Stimulated activated CD4-positive, alpha-beta T cell treated with anti-CD3 and anti-CD28 coated beads, Interleukin-15, amount 100 ng/mL, for 24 hours (primary cell): ENCODE results near the gene STAP2.

Experiments
- DNase-seq: peaks from one replicate; pipeline ENCODE4 v3.0.0-alpha.2; 2020

Gene STAP2

DNA sequence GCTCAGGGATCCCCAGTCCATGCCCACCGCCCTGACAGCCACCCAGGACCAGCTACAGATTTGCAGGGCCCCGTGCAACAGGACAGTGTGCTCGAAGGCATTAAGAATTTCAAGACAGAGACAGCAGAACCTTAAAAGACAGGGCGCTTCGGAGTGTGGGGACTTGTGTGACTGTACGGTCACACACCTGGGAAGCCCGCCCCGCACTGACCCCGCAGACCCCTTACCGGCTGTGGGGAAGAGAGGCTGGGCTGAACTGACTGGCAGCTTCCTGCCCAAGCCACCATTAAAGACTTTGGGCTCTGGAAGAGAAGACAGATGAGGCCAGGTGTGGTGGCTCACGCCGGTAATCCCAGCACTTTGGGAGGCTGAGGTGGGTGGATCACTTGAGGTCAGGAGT, 14.4 kb downstream of the STAP2 start:
- DNase-seq, result no peak

DNA sequence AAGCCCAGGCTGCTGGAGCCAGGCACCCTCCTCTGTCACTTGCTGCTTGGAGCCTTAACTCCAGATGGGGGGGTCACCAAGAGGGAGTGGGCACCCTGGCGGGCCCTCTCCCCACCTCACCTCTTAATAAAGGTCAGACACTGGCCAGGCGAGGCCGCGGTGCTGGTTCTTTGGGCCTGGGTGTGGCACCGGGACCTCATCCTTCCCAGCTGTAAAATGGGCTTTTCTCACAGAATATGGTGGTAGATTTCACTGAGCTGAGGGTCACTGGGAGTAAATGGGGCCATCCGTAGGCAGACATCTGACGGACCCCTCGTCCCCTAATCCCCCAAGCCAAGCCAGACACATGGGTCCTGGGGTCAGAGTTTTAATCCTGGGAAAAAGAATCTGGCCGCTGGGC, 14.9 kb downstream of the STAP2 start:
- DNase-seq, result no peak

DNA sequence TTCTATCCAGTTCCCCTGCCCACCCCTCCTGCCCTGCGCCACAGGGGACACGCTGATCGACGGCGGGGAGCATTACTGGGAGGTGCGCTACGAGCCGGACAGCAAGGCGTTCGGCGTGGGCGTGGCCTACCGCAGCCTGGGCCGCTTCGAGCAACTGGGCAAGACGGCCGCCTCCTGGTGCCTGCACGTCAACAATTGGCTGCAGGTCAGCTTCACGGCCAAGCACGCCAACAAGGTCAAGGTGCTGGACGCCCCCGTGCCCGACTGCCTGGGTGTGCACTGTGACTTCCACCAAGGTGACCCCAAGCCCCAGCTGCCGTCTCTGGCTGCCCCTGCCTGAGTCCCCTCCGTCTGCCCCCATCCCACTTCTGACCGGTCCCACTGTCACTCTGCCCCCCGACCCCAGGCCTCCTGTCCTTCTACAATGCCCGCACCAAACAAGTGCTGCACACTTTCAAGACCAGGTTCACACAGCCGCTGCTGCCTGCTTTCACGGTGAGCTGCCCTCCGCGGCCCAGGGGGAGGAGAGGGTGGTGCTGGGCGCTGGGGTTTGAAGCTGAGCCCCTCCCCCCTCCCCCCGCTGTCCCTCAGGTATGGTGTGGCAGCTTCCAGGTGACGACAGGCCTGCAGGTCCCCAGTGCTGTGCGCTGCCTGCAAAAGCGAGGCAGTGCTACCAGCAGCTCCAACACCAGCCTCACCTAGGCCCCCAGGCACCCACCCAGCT, 15.5 kb downstream of the STAP2 start:
- DNase-seq, result no peak

DNA sequence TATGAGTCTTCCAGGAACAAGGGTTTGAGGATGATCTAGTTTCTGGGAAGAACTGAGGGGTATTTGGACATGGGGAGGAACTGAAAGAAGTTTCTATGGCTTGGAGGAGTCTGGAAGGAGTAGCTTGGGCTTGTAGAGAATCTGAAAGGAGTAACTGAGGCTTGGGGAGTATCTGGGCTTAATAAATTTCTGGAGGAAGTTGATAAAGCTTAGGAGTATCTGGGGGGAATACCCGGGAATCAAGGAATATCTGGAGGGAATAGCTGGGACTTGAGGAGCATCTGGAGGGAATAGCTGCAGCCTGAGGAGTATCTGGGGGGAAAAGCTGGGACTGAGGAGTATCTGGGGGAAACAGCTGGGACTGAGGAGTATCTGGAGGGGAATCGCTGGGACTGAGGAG, 18.2 kb downstream of the STAP2 start:
- DNase-seq, result no peak

DNA sequence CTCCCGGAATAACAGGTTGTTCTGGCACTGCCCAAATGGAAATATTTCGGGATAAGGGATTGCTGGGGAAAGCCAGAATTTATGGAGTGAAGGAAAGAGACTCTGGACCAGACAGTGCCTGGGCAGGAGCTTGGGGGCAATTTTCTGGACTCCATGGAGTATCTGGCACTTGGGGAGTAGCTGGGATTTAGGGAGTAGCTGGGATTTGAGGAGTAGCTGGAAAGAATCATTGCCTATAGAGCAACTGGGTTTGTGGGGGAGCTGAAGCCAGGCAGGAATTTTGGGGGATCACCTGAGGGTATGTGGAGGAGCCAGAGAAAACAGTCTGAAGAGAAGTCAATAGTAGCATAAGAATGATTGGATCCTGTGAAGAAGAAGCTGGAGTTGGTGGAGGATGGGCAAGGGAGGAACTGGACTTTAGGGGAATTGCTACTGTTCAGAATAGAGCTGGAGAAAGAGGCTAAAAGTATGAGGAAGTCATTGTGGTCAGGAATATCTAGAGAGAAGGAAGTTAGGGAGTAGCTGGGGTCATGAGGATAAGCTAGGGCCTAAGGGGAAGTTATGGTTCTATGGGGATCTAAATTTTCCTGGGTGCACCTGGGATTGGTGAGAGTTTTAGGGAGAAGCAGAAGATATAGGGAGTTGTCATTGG, 19.4 kb downstream of the STAP2 start:
- DNase-seq, result no peak

DNA sequence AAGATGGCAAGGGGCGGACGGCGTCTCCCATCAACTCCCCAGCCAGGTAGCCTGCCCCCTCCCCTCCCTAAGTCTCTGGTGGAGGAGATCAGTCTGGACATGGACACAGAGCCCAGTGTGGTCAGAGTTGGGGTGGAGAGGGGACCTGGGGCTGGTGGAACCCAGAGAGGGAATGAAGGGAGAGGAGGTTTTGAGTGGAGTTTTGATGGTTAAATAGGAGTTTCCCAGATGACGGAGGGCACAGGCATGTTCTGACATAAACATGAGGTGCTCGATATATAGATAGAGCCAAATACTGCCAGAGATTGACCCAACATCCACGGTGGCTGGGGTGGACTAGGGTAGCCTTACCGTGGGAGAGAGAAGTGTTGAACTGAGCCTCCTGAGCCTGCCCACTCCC, 20.2 kb downstream of the STAP2 start:
- DNase-seq, result no peak

DNA sequence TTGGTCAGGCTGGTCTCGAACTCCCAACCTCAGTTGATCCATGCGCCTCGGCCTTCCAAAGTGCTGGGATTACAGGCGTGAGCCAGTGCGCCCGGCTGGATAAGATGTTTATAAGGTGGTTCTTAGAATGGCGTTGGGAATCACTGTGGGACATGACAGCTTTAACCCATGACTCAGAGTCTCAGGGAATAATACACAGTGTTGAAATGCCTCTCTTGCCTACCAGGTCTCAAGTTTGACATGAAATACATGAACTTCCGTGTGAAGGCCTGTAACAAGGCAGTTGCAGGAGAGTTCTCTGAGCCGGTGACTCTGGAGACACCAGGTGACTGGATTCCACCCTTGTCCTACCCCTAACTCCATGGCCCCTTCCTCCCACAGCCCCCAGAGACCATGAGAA, 21.7 kb downstream of the STAP2 start:
- no peak for DNase-seq

DNA sequence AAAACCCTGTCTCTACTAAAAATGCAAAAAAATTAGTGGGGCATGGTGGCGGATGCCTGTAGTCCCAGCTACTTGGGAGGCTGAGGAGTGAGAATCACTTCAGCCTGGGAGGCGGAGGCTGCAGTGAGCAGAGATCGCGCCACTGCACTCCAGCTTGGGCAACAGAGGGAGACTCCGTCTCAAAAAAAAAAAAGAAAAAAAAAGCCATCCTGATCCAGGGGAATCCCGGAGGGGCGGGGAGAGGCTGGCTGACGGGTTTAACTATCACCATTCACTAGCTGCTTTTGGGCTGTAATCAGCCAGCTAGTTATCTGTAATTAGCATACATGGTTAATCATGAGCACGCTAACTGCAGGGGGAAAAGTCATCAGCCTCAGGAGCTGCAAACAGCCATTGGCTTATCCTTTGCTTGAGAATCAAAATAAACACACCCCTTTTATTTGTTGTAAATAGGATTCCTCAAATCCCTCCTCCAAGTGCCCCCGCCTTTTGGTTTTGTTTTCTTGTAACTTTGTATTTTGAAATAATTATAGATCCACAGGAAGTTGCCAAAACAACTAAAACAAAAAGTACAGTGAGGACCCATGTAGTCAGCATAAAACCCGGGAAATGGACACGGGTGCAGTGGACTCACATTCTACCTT, 24.7 kb downstream of the STAP2 start:
- no peak for DNase-seq

DNA sequence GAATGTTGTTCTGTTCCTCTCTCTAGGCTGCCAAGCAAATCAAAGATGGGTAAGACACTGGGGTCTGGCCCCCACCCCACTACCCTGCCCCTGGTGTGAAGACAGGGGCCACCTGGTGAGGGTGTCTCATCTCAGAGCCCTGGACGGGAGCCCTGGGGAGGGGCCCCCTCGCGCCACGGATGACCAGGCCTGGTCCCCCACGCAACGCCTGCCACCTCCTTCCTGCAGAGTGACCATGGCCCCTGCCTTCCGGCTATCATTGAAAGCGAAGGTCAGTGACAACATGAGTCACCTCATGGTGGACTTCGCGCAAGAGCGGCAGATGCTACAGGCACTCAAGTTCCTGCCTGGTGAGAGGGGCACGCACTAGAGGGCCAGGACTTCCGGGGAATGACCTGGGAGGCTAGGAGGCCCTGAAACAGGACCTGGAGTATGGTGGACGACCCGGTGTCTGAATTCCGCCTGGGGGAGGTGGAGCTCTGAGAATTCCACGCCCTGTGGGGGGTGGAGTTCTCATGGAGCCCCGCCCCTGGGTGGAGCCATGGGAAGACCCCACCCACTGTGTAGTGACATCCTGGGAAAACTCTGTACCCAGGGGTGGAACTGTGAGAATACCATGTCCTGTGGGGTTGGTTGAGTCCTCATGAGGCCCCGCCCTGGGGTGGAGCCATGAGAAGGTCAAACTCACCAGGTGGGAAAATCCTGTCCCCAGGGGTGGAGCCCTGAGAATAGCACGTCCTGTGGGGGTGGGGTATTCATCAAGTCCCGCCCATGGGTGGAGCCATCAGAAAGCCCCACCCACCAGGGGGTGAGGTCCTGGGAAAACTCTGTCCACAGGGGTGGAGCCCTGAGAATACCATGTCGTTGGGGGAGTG, 28.1 kb downstream of the STAP2 start:
- DNase-seq, result no peak

DNA sequence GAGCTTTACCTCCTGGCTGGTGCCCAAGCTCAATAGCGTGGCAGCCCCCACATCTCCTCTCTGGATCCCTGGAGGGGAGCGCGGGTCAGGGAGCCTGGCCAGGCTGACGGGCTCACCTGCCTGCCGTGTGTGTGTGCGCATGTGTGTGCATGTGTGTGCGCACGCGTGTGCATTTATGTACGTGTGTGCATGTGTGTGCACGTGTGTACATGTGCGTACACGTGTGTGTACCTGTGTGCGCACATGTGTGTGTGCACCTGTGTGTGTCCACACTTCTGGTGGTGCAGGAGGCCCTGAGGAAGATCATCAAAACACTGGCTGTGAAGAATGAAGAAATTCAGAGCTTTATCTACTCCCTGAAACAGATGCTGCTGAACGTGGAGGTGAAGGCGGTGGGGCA, 33.0 kb downstream of the STAP2 start:
- DNase-seq, result no peak

DNA sequence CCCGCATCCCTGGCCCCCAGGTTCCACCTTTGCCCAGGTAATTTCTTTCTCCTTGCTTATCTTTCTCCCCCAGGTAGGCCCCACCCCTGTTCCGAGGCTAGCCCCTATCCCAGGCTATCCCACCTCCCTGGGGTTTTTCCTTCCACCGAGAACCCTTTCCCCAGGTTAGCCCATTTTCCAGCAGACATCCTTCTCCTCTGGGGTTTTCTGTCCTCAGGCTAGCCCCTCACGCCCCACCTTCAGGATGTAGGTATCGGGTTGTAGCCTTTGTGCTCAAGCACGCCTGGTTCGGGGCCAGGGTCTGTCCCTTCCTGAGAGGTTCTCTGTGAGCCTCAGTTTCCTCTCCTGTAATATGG, 33.4 kb downstream of the STAP2 start:
- DNase-seq, result no peak

DNA sequence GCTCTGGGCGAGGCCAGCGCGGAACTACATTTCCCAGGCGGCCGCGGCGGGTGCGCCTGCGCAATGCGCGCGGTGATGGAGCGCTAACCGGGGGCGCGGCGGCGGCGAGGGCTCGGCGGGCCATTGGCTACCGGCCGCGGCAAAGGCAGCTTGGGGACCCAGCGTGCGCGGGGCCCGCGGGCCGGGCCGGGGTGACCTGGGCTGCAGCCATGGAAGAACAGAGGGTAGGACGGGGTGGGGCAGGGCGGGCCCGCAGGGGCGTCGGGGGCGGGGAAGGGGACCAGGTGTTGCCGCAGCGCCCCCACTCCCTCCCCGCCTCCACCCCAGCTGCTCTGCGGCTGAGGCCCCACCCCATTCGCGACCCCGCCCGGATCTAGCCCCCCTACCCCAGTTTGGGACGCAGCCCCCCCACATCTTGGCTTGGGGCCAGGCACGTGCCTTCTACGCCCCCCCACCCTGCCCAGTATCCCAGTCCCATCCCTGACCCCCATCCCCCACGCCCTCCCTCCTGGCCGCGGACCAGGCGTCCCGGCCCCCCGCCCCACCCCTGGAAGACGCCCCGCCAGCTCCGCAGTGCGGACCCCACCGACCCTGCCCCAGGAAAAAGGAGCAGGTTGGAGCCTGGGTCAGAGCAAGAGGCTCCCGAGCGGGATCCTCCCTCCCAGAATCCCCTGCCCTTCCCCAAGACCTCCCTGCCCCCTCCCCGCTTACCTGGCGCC, 33.9 kb downstream of the STAP2 start, which contains the start of gene FSD1:
FSD1 (plus strand) TSS at position 61 of the 719 bp plus-strand sequence; CDS start at position 210, 149 bp downstream.
- peak; percentile 88 for DNase-seq

DNA sequence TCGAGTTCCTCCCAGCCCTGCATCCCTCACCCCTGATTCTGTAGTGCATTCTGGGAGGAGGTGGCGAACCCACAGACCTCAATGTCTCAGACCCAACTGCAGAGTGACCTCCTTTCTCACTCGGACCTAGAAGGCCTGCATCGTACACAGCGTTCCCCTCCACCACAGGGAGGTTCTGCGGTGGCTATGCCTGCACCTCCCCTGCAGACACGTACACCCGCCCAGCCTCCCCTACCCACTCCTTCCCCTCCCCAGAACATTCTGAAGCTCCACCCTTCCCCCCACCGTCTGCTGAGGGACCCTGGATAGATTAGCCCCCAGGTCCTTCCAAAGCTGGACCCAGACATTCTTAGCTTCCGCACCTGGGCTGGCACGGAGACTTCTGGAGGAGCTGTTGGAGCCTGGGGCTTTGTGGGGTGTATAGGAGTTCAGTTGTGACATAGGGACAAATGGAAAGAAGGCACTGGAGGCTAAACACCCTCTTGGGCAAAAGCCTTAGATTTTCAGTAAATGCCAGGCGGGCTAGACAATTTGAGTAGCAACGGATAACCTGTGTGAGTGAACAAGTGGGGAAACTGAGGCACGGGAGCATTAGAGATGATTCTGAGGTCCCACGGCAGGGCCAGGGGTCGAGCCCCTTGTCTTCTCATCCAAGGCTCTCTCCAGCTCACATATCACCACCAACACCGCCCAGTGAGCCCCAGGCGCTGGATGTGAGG, 34.6 kb downstream of the STAP2 start:
- no peak for DNase-seq

DNA sequence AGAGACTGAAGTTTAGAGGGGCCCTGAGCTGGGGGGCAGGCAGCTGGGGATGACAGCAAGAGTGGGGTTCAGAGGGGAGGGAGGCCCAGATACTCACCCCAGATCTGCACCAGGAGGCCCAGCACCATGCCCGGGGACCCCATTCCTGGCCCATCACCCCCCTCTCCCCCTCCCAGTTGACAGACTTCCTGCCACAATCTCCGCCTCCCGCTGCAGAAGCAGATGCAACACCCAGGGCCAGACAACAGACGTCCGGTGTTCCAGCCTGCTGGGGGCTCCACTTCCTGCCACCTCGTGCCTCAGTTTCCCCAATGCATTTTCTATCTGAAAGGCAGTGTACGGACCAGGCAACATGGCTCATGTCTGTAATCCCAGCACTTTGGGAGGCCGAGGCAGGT, 36.4 kb downstream of the STAP2 start, which contains the start of gene TMIGD2:
TMIGD2 (minus strand) TSS at position 147 of the 398 bp plus-strand sequence; CDS start at position 143, 4 bp downstream.
- no peak for DNase-seq

DNA sequence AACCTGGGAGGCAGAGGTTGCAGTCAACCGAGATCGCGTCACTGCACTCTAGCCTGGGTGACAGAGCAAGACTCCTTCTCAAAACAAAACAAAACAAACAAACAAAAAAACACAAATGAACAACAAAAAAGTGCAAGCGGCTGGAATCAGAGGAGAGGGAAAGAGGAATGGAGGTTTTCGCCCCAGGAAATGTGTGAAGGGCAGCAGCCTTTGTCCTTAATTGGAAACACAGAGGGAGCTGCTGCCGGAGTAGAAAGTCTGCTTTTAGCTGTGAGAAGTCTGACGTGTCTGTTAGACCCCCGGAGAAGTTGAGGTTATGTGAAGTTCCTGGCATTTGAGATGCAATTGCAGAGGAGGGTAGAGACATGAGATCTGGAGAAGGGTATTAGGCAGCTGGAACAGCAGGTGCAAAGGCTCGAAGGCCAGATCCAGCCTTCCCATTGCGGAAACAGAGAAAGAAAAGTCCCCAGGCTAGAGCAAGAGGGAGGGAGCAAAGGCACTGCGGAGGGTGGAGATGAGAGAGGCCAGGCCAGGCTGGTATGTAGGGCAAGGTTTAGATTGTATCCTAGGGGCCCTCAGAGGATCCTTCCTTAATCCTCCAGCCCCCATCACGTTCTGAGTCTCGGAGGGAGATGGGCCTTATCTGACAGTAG, 36.9 kb downstream of the STAP2 start:
- no peak for DNase-seq

DNA sequence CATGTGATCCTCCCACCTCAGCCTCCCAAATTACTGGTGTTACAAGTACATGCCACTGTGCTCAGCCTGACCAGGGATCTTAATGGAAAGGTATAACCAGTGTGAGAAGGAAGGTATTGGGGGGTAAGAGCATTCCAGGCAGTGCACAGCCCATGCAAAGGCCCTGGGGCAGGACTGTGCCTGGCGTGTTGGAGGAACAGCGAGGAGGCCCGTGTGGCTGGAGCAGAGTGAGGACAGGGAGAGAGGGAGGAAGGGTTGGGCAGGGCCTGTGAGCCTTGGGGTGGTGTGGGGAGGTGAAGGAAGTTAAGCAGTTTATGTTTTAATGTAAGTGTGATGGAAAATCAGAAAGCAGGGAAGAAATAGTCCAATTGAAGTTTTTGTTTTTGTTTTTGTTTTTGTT, 38.0 kb downstream of the STAP2 start:
- no peak for DNase-seq

DNA sequence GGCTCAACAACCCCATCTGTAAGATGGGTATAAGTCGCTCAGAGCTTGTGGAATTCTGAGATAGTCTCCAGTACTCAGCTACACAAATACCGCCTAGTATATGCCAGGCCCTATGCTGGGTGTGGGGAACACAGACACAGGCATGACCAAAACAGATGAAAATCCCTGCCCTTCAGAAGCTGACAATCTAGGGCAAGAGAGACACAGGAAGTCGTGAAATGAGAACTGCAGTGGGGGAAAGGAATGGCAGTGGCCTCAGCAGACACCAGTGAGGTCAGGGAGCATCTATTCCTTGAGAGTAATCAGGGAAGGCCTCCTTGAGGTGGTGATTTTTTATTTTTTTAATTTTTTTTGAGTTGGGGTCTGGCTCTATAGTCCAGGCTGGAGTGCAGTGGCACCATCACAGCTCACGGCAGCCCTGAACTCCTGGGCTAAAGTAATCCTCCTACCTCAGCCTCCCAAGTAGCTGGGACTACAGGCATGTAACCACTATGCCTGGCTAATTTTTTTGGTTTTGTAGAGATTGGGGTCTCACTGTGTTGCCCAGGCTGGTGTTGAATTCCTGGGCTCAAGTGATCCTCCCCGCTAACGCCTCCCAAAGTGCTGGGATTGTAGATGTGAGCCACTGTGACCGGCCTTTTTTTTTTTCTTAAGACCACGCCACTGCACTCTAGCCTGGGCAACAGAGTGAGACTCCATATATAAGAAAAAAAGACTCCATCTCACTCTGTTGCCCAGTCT, 39.6 kb downstream of the STAP2 start:
- no peak for DNase-seq

DNA sequence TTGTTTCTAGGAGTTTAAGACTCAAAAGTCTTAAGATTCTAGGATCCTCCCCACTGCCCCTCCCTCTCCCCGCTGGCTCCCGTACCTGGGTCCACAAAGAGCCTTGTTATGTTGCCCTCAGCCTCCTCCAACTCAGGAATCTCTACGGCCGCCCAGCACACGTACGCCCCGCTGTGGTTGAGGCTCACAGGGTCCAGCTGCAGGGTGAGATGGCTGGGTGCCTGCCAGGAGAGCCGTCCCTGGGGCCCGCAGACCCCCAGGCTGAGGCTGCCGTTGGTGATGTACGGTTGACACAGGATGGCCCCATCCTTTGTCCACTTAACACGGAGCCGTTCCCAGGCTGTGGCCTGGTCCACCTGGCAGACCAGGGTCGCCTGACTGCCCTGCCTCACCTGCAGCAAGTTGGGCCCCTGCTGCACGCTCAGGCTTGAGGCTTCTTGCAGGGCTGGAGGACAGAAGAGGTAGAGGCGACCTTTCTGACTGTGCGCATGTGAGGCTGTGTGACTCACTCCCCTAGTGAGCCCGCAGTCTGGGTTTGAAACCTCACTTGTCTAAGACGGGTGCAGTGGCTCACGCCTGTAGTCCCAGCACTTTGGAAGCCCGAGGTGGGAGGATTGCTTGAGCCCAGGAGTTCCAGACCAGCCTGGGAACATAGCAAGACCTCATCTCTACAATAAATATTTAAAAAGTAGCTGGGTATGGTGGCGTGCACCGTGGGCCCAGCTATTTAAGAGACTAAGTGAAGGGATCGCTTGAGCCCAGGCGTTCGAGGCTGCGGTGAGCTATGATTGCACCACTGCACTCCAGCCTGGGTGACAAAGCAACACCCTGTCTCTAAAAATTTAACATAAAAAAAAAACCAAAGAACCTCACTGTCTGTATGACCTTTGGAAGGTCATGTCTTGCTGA, 40.5 kb downstream of the STAP2 start:
- DNase-seq, result peak; percentile 56
